ENCODE data around the gene GLDN.

GLDN gene

DNA sequence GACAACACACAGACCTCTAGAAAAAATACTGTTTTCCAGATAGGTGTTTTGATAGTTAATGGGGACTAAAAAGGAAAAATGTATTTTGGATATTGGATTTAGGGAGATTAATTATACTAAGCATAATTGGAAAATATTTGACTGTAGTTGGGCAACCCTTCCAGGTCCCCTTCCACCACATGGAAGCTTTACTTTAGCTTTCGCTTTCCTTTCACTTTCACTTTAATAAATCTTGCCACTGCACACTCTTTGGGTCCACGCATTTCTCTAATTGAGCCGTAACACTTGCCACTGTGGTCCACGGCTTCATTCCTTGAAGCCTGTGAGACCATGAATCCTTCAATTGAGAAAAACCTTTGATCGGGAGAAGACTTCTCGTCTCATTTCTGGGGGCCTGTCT, 15.5 kb downstream of the GLDN start:
- DNase-seq (ENCODE audit: low read depth), result no peak

DNA sequence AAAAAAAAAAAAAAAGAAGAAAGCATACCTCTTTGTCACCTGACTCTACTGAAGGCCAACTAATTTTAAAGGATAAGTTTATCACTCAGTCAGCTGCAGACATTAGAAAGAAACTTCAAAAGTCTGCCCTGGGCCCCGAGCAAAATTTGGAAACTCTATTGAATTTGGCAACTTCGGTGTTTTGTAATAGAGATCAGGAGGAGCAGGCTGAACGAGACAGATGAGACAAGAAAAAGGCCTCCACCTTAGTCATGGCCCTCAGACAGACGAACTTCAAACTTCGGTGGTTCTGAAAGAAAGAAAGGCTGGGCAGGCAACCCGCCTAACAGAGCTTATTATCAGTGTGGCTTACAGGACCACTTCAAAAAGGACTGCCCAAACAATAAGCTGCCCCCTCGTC, 18.5 kb downstream of the GLDN start:
- no peak for DNase-seq (ENCODE audit: low read depth)

DNA sequence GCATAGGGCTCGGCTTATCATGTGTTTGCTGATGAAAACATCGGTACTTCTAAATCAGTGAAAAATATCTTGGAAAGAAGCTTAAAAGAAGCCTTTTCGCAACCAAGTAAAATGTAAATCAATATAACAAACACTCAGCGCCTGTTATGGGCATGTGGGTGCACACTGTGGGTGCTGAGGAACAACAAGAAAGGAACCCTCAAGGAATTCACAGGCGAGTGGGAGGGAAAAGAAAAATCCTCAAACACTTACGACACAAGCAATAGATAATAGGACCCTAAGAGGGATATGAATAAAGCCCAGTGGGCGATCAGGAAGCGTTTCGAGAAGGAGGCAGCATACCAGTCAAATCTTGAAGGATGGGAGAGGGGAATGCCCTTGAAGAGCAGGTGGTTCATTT, 21.9 kb downstream of the GLDN start:
- DNase-seq (ENCODE audit: low read depth), result no peak

DNA sequence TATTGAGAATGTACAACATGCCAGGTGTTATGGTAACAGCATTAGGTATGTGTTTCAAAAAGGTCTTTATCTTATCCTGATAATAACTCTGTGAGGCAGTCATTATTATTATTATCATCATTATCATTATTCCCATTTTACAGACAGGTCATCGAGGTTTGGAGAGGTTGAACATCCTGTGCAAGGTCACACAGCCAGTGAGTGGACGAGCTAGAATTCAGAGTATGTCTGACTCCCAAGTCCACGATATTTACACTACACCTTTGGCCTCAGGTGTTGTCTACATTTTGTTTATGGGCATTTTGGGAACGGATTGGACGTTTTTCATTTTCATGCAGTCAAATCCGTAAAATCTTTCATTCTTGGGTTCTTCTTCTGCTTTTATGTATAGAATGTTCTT, 24.0 kb downstream of the GLDN start:
- DNase-seq (ENCODE audit: low read depth), result no peak

DNA sequence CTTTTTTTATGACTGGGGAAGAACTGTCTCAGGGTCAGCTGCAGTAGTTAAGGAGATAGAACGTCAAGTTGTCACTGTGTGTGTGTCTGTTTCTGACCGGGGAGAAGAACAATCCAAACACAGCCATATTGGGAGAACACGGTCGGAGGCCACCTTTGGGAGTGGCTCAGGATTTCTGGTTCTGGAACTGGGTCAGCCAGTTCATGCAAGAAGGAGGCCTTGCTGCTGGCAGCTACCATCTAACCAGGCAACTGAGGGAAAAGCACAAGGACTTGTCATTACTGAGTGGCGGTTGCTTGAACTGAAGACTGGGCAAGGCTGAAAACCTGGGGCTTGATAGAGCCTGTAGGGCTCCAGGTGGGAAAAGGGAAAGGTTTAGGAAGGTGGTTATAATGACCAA, 24.6 kb downstream of the GLDN start:
- DNase-seq (ENCODE audit: low read depth), result no peak

DNA sequence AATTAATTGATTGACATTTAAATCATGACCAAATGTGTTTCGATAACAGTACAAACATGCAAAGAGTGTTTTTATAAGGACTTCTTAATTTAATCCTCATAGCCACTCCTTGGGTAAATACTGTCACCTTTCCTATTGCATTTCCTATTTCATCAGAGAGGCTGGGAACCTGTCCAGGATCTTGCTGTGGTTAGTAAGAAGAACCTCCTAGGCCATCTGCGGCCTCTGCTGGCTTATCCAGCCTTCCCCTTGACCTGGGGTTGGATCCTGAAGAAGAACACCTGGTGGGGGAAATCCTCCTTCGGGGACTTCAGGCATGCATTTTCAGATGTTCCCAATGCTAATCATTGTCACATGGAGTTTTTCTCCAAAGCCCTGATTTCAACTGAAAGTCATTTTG, 25.5 kb downstream of the GLDN start:
- DNase-seq (ENCODE audit: low read depth), result no peak

DNA sequence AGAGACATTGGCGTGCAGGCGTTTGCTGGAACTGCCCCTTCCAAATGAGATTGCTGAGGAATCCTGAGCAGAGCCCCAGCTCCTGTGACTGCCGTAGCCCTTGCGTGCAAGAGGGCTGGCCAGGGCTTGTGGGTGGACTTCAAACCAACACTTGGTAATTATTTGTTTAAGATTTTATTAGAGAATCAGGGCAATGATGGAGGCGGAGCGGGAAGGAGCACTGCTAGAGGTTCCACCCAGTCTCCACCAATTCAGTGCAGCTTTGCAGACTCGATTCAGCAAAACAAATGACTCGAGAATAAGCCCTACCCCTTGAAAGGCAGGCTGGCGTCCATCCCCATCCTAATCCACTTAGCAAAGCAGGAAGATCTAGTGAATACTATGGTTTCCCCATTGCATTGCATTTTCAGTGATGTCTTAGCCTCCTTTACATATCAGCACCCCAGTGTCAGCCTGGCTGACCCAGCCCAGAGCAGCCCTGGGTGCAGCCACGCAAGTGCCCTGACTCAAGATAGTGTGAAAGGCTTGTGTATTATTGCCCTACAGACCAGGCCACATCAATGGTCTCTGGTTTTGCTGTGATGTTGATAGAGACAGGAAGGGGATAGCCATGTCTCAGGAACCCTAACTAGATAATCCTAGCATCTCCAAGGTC, 26.0 kb downstream of the GLDN start:
- DNase-seq (ENCODE audit: low read depth), result no peak

DNA sequence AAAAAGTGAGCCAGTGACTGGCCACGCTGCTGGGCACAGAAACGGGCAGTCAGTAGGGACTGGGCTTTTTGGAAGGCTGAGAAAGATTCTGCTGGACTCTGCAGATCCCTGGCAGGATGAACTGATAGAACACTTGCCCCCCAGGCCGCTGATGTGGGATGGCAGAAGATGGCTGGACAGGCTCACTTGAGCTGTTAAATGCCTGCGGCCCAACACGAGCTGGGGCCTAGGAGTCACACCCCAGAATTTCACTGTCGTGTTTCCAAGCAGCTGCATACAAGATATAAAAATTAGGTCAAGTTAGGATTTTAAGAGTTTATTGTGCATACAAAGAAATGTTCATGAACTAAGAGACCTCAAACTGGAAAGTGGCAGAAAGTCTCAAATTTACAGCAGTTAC, 26.9 kb downstream of the GLDN start:
- DNase-seq (ENCODE audit: low read depth), result no peak

DNA sequence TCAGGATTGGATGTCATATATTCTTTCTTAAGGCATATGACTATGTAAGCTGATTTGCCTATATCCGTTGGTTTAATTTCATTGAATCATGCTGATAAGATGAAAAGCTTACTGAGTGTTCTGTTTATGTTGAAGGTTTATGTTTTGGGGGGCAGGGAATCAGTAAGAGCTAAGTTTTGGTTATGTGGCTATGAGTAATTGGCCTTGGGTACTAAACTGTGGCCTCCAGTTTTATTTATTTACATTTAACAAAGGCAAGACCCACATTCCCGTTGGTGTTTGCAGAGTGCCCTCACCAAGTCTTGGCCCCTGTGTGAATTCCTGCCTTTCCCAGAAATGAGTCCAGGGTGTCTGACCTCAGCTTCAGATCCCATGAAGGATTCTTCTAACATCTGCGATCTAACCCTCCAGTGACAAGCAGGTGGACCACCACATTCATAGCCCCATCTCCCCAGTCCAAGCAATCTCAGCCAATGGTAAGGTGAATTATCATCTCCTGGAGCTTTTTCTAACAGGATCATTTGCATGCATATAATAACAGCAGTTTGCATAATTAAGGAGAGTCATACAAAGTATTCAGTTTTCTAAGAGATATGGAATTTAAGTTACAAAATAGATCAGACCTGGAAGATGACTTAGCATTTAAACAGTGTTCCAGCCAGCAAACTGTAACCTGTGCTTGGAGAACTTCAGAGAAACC, 27.4 kb downstream of the GLDN start:
- DNase-seq (ENCODE audit: low read depth), result no peak

DNA sequence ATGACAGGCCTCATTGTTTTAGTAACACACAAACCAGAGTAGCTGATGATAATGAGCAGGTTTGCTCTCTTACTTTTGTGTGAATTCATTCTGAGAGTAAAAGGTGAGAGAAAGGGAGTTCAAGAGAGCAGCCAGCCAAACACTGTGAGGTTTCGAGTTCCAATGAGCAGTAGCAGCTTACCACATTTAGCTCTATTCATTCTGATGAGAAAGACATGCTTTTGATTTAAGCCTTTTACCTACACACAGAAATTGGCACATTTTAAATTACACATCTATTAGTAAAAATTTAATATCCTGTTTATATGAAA, 28.0 kb downstream of the GLDN start:
- no peak for DNase-seq (ENCODE audit: low read depth)

DNA sequence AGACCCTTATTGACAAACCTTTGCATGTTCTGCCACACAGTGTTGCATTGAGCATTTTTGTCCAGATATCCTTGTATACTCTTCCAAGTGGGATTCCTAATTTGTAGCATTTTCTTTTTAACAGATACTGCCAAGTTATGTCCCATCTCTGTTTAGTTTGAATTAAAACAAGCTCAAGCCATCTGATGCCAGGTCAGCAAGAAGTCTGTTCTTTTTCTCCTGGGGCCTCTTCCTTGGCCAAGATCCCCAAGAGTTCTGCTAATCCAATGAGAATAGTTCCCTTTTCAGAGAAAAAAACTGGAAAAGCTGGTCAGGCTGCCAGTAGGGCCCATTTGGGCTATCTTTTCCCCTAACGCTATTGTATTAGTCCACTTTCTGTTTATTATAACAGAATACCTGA, 29.8 kb downstream of the GLDN start:
- no peak for DNase-seq (ENCODE audit: low read depth)

DNA sequence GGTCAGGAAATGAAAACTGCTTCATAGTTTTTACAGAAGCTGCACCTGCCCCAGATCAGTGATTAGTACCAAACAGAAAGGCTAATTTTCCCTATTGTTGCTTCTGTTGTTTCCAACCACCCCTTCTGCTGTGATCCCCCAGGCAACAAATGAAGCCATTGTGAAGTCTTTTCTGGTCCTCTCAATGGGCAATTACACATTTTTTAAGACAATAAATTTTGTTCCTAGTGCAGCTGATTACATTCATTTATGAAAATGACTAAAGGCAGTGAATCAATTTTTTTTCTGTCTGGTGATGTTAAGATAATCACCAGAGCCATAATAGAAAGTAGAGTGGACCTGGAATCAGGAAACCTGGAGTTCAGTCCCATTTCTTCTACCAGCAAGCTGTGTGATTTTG, 32.7 kb downstream of the GLDN start:
- no peak for DNase-seq (ENCODE audit: low read depth)

DNA sequence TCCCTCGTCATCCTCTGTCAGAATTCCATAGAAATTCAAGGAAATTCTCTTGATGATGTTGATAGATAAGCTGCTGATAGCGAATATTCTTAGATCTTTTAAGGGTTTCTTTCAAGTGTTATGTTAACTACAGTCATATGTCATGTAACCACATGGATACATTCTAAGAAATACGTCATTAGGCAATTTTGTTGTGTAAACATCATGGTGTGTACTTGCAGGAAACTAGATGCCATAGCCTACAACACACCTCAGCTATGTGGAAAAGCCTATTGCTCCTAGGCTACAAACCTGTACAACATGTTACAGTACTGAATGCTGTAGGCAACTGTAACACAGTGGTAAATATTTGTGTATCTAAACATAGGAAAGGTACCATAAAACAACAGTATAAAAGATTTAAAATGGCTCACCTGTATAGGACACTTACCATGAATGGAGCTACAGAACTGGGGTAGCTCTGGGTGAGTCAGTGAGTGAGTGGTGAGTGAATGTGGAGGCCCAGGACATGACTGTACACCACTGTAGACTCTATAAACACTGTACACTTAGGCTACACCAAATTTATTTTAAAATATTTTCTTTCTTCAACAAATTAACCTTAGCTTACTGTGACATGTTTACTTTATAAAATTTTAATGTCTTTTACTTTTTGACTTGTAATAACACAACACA, 34.6 kb downstream of the GLDN start:
- no peak for DNase-seq (ENCODE audit: low read depth)

DNA sequence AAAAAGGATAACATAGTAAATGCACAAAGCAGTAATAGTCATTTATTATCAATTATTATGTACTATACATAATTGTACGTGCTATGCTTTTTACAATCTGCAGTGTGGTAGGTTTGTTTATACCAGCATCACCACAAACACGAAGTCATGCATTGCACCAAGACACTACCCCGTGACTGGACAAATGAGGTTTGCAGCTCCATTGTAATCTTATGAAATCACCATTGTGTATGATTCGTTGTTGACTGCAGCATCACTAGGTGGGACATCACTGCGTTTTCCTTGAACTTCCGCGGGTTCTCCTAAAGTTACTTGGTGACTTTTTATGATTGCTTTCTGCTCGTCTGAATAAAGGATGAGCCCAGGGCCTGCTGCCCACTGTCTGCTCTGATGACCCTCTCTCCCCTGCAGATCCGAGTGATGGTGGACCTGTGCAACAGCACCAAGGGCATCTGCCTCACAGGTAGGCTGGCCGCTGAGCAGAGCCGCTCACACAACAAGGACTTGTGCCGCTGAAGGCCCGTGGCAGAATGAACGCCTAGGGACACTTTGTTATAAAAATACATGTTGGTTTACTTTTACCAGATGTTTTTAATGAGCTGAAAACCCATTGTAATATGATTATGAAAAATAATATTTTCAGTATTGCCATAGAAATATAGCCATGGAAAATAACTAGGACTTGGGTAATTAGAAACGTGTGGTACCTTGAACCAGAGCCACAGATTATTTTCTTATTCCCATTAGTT, 35.8 kb downstream of the GLDN start:
- no peak for DNase-seq (ENCODE audit: low read depth)

DNA sequence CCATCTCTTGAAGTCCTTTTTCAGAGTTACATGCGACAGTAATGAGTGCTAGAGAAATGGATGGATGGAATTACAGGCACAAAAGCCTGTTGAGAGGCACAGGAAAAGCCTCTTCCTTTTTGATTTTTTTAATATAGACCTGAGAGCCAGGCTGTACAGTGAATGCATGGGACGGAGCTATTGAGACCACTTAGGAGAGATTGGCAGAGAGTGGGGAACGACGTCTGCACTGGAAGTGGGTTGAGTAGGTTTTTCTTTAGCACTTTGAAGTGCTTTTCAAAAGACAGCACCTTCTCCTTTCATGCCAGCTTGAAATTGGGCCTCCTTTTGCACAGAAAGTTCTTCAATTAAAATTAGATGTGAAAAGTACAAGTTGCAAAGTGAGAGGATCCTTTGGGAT, 37.0 kb downstream of the GLDN start:
- DNase-seq (ENCODE audit: low read depth), result no peak

DNA sequence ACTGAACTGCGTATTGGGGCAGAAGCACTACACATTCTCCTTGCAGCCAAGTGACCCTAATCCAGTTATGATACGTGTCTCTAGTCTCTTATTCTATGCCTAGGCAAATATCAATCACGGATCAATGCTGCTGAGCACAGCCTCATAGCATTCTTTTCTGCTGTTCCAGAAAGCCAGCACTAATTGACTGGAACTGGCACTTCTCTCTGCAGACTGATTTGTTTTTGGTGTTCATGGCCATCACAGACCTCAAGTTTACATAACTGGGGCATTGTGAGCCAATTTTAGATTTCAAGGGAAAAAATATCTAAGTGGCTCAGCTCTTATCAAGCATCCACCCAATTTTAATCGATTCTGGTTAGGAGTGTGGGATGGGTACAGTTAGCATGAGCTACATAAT, 37.9 kb downstream of the GLDN start:
- DNase-seq (ENCODE audit: low read depth), result no peak

DNA sequence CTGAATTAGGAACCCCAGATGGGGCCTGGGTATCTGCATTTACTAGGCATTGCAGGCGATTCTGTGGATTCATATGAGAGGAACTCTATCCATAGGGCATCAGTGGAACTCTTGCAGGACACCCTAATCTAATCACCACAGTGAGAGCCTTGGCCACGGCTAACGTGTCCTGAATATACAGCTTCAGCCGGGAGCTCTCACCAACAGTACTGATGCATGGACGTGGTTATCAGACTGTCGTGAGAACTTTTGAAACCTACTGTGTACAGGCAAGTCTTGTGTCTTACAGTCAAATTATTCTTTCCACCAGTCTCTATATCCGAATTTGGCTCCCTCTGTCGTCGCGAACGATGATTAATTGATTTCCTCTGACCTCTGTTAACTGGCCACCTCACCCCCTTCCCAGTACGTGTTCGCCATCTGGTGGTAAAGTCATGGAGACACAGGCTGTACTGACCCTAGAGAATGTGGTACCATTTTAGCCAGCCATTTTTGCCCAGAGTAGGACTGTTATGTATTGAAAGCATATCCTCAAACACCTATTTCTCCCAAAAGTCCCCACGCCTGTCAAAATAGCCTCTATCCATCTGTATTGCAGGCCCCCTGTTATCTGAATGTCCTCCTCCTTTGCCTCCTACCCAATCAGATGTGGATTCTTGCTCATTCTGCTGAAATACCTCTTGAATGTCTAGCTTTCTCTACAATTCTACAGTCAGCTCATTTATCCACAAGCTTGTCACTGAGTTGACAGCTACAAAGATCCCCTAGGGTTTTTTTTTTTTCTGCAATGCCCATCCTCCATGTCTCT, 39.7 kb downstream of the GLDN start:
- no peak for DNase-seq (ENCODE audit: low read depth)

DNA sequence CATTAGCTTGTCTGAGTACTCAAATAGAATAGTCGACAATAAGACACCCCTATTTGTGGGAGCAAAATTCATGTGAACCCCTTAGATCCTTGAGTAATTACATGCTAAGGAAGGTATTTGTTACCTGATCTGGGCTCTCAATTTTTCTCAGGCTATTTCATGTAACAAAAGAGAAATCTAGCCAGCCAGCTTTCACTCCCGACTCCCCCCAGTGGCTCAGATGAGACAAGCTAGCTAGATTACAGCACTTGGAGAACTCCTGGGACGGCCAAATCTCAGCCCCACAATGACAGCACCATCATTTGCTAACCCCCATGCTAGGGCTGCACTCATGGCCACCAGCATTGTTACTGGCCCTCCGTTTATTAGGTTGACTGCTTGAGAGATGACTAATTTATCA, 41.3 kb downstream of the GLDN start:
- no peak for DNase-seq (ENCODE audit: low read depth)

DNA sequence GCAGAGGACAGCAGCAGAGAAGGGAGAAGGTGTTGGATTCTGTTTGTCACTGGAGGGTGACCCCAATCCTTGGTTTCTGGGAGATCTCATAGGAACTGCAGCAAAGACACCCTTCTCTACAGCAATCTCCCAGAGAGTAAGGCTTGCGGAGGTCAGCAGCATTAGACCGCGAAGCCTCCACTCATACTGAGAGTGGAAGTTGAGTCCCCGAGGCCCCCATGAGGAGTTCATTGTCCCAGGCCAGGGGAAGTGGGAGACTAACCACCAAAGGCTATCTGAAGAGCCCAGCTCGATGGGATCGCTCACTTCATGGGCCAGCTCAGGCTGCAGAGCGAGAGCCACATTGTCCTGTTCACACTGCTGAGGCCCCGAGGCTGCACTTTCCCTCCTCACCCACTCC, 44.6 kb downstream of the GLDN start:
- no peak for DNase-seq (ENCODE audit: low read depth)

DNA sequence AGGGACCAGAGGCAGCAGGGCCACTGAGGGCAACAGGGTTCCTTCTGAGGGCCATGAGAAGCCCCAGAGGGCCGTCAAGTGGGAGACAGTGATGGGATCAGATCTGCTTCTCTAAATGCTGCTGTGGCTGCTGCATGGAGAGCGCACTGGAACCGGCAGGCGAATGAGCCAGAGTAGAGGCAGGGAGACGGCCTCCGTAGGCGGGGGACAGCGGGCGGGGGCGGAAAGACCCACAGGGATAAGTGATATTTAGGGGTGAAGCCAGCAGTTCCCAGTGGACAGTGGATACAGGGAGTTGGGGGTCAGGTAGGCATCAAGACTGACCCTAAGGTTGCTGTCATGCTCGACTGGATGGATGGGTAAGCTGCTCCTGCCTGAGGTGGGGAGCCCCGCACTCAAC, 45.0 kb downstream of the GLDN start:
- DNase-seq (ENCODE audit: low read depth), result no peak

DNA sequence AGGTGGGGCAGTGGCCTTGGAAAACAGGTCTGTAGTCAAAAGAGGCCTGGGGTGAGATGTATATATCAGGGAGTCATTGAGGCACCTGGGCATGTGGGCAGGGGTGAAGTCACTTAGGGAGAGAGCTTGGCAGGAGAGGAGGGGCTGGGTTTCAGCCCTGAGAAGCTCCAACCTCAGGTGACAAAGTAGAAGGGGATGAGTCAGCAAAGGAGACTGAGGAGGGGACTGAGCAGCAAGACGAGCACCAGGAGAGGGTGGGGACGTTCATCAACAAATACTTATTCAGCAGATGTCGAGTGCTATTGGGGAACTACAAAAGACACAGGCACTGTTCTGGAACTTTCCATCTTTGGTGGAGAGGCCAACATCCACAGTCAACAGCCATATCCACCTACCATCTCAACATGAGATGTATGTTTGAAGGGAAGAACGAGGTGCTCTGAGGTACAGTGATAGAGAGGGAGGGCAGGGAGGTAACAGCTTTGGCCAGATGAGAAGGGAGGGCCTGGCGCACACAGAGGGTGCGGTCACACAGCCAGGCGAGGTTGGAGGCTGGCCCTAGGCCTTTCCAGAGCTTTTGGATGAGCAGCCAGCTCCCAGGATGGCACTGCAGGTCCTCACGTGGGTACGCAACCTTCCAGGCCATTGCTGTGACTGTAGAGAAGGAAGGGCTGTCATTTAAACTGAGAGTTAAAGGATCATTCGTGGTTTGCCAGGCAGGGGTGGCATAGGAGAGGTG, 45.7 kb downstream of the GLDN start:
- DNase-seq (ENCODE audit: low read depth), result no peak

DNA sequence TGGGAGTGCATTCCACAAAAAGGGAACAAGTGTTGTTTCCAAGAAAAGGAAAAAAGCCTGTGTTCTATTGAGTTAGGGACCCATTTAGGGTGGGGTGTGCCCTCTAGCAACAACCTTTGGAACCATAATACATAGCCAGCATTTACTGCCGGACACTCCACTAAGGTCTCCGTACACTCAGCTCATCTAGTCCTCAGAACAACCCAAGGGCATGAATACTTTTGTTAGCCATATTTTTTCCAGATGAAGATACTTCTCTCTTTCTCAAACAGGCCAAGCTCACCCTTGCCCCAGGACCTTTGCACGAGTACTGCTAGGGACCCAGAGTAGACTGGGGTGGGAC, 46.2 kb downstream of the GLDN start:
- no peak for DNase-seq (ENCODE audit: low read depth)

All from T follicular helper cell (primary cell).